H1 (cell line): ENCODE data around the gene MYCBPAP. TPM values are rescaled to one million over a fixed set of nuclear protein-coding genes. Genes with fewer than 3 reads are reported as not detected.

Experiments
- CTCF ChIA-PET: fragments of 300-600 bp; sonication (Branson Sonifier 250); formaldehyde crosslinking; loops from one replicate; lab custom pipeline; 2021; ENCODE audit not compliant: partially characterized antibody; lab: Charles Lee
- POLR2A ChIA-PET: fragments of 300-600 bp; sonication (Branson Sonifier 250); formaldehyde crosslinking; loops from one replicate; lab custom pipeline; 2021; ENCODE audit warnings: inconsistent platforms; ENCODE audit not compliant: partially characterized antibody; lab: Charles Lee
- DNase-seq, 2 experiments: peaks; one replicate each; pipeline versions ENCODE4 v3.0.0 to v3.0.0-alpha.2; 2010 to 2022; ENCODE audit warnings: low spot score in 2 of 2, low read depth in 1 of 2, mixed read lengths in 1 of 2
- FAIRE-seq: peaks from 2 replicates; lab custom pipeline; 2011; peaks lifted over from hg19 to GRCh38; lab: Jason Lieb, UNC
- H2AFZ ChIP-seq: 2 replicates; pipeline ENCODE4 v1.8.1; 2012; ENCODE audit warnings: low read length, inconsistent platforms
- H2AK5ac ChIP-seq: 2 replicates; pipeline ENCODE4 v1.6.1; 2013; ENCODE audit warnings: low read depth, low read length
- H2BK120ac ChIP-seq: replicated peaks from 2 replicates; pipeline ENCODE3; 2013; ENCODE audit warnings: low read depth, low read length, inconsistent platforms
- H2BK12ac ChIP-seq: 2 replicates; pipeline ENCODE4 v1.6.1; 2013; ENCODE audit warnings: low read depth, low read length
- H2BK15ac ChIP-seq: 2 replicates; pipeline ENCODE4 v1.6.1; 2013; ENCODE audit warnings: low read length
- H2BK20ac ChIP-seq: 2 replicates; pipeline ENCODE4 v1.6.1; 2013; ENCODE audit warnings: low read length
- H2BK5ac ChIP-seq: 2 replicates; pipeline ENCODE4 v1.6.1; 2013; ENCODE audit warnings: low read depth, low read length
- H3K14ac ChIP-seq: 2 replicates; pipeline ENCODE4 v1.6.1; 2013; ENCODE audit warnings: inconsistent platforms; ENCODE audit not compliant: insufficient read length
- H3K18ac ChIP-seq: 2 replicates; pipeline ENCODE4 v1.6.1; 2013; ENCODE audit warnings: low read length; ENCODE audit errors: extremely low read depth
- H3K23ac ChIP-seq: 2 replicates; pipeline ENCODE4 v1.6.1; 2013; ENCODE audit warnings: inconsistent platforms; ENCODE audit not compliant: insufficient read length
- H3K23me2 ChIP-seq: 2 replicates; pipeline ENCODE4 v1.6.1; 2013; ENCODE audit warnings: low read depth, low read length
- H3K27ac ChIP-seq: 2 replicates; pipeline ENCODE4 v1.6.1; 2011; ENCODE audit warnings: low read depth, low read length, inconsistent platforms
- H3K27me3 ChIP-seq, 4 experiments: replicated peaks in 1 of 4; 1 replicate in 1 of 4; 2 replicates in 3 of 4; pipeline versions ENCODE4 v1.6.1 to v1.8.1; 2011 to 2013; ENCODE audit warnings: low read length in 3 of 4, mild to moderate bottlenecking in 3 of 4, inconsistent platforms in 2 of 4, mixed read lengths in 2 of 4, moderate library complexity in 1 of 4; ENCODE audit not compliant: control insufficient read depth in 3 of 4, insufficient read depth in 3 of 4; ENCODE audit errors: extremely low read depth in 1 of 4
- H3K36me3 ChIP-seq, 4 experiments: 2 replicates each; pipeline versions ENCODE4 v1.6.1 to v1.8.1; 2011 to 2013; ENCODE audit warnings: mild to moderate bottlenecking in 4 of 4, low read length in 3 of 4, moderate library complexity in 2 of 4, control low read depth in 1 of 4, inconsistent platforms in 1 of 4; ENCODE audit not compliant: insufficient read depth in 4 of 4, control insufficient read depth in 2 of 4
- H3K4ac ChIP-seq: replicated peaks from 2 replicates; pipeline ENCODE3; 2013; ENCODE audit warnings: low read length, low read depth, mixed read lengths, inconsistent platforms; ENCODE audit not compliant: insufficient read length
- H3K4me1 ChIP-seq, 4 experiments: replicated peaks in 1 of 4; 1 replicate in 1 of 4; 2 replicates in 3 of 4; pipeline versions ENCODE4 v1.6.1 to v1.8.1; 2011 to 2013; ENCODE audit warnings: low read length in 3 of 4, inconsistent platforms in 2 of 4, mixed read lengths in 1 of 4; ENCODE audit not compliant: insufficient read depth in 4 of 4, control insufficient read depth in 3 of 4
- H3K4me2 ChIP-seq, 2 experiments: 2 replicates each; pipeline versions ENCODE4 v1.6.1 to v1.8.1; 2011 to 2013; ENCODE audit warnings: low read depth in 2 of 2, low read length in 2 of 2, control low read depth in 1 of 2, inconsistent platforms in 1 of 2, mild to moderate bottlenecking in 1 of 2; ENCODE audit not compliant: insufficient read depth in 1 of 2
- H3K4me3 ChIP-seq, 4 experiments: fragments of 200-600, 300-600 bp in 1 of 4; sonication (generic), shearing (Covaris generic), sonication (Bioruptor Twin) in 1 of 4; 2 replicates each; pipeline versions ENCODE4 v1.5.1 to v1.8.1; 2011 to 2016; ENCODE audit warnings: low read length in 4 of 4, low read depth in 3 of 4, control low read depth in 2 of 4, inconsistent platforms in 2 of 4, mild to moderate bottlenecking in 2 of 4, mixed read lengths in 1 of 4, moderate library complexity in 1 of 4; ENCODE audit not compliant: insufficient read depth in 2 of 4; ENCODE audit errors: extremely low read depth in 1 of 4
- H3K56ac ChIP-seq: replicated peaks from 2 replicates; pipeline ENCODE3; 2013; ENCODE audit warnings: low read depth, mild to moderate bottlenecking, mixed read lengths, low read length, inconsistent platforms; ENCODE audit not compliant: insufficient read length
- H3K79me1 ChIP-seq: 2 replicates; pipeline ENCODE4 v1.6.1; 2013; ENCODE audit warnings: low read depth, low read length, control low read depth
- H3K79me2 ChIP-seq, 2 experiments: 2 replicates each; pipeline versions ENCODE4 v1.6.1 to v1.8.1; 2012 to 2013; ENCODE audit warnings: low read length in 2 of 2, mild to moderate bottlenecking in 2 of 2, inconsistent platforms in 1 of 2; ENCODE audit not compliant: insufficient read depth in 2 of 2, control insufficient read depth in 1 of 2
- H3K9ac ChIP-seq, 4 experiments: replicated peaks in 1 of 4; 1 replicate in 1 of 4; 2 replicates in 3 of 4; pipeline versions ENCODE4 v1.6.1 to v1.8.1; 2011 to 2013; ENCODE audit warnings: low read depth in 3 of 4, low read length in 3 of 4, control low read depth in 2 of 4, mild to moderate bottlenecking in 2 of 4, moderate library complexity in 2 of 4, inconsistent platforms in 1 of 4; ENCODE audit errors: extremely low read depth in 1 of 4
- H3K9me3 ChIP-seq, 2 experiments: 2 replicates each; pipeline versions ENCODE4 v1.6.1 to v1.8.1; 2012 to 2013; ENCODE audit warnings: mild to moderate bottlenecking in 2 of 2, moderate library complexity in 2 of 2, control low read depth in 1 of 2, inconsistent platforms in 1 of 2, low read depth in 1 of 2, low read length in 1 of 2, mixed read lengths in 1 of 2; ENCODE audit not compliant: insufficient read depth in 2 of 2
- H4K20me1 ChIP-seq, 2 experiments: replicated peaks in 1 of 2; 2 replicates each; pipeline versions ENCODE3 to v1.8.1; 2011 to 2013; ENCODE audit warnings: inconsistent platforms in 2 of 2, low read length in 2 of 2, mild to moderate bottlenecking in 1 of 2; ENCODE audit not compliant: insufficient read depth in 2 of 2, control insufficient read depth in 1 of 2
- H4K5ac ChIP-seq: 2 replicates; pipeline ENCODE4 v1.6.1; 2013; ENCODE audit warnings: low read length, low read depth, mixed read lengths, inconsistent platforms; ENCODE audit not compliant: insufficient read length
- H4K8ac ChIP-seq: 2 replicates; pipeline ENCODE4 v1.8.0; 2013; ENCODE audit warnings: mild to moderate bottlenecking, moderate library complexity, low read length, inconsistent platforms; ENCODE audit not compliant: insufficient read depth; ENCODE audit errors: extremely low read depth
- H4K91ac ChIP-seq: replicated peaks from 2 replicates; pipeline ENCODE3; 2013; ENCODE audit warnings: low read length, mixed read lengths, inconsistent platforms; ENCODE audit not compliant: insufficient read length
- CEBPB ChIP-seq: IDR thresholded peaks from 2 replicates; pipeline ENCODE4 v1.6.1; 2012; ENCODE audit warnings: low read depth, low read length
- E2F6 ChIP-seq: IDR thresholded peaks from 2 replicates; pipeline ENCODE4 v1.6.1; 2012; ENCODE audit warnings: inconsistent platforms
- EZH2 ChIP-seq: fragments of 200-600 bp; sonication (generic); IDR thresholded peaks from 2 replicates; pipeline ENCODE4 v1.7.1; 2012; ENCODE audit warnings: low read depth, mild to moderate bottlenecking, moderate library complexity, low read length, inconsistent platforms; ENCODE audit not compliant: severe bottlenecking
- POU5F1 ChIP-seq: IDR thresholded peaks from 2 replicates; pipeline ENCODE4 v1.6.1; 2011; ENCODE audit warnings: low read depth, mild to moderate bottlenecking, low read length, moderate library complexity
- WGBS, 2 experiments: shearing (Covaris generic) in 1 of 2; methylation state at CpG; one replicate each; pipeline versions ENCODE4 v1.1.6 to v1.1.7; 2013 to 2015; ENCODE audit warnings: low lambda C conversion rate in 2 of 2, mixed read lengths in 2 of 2, inconsistent platforms in 1 of 2, low coverage in 1 of 2, missing lambda C conversion rate in 1 of 2; ENCODE audit not compliant: insufficient replicate concordance in 2 of 2, insufficient coverage in 1 of 2, insufficient read length in 1 of 2; ENCODE audit errors: extremely low coverage in 1 of 2, missing lambda C conversion rate in 1 of 2; 5-methylcytosine and 5-hydroxymethylcytosine counted together
- polyA plus RNA-seq, 7 experiments: library from polyadenylated mRNA; depleted of rRNA in 3 of 7; stranded (reverse) in 5 of 7; unstranded in 2 of 7; fragments of >200 nt in 5 of 7; fragments of 200-250 nt in 2 of 7; gene quantifications; 1 replicate in 5 of 7; 2 replicates in 1 of 7; 4 replicates in 1 of 7; pipeline versions ENCODE4 v1.2.1 to v1.2.3, GENCODE V29; 2011 to 2013; ENCODE audit warnings: missing spikeins in 2 of 7, mixed read lengths in 2 of 7
- total RNA-seq: library from RNA; stranded (reverse); fragmentation: NEBNext Ultra II Directional; extraction: Animal tissue kit (Norgen Biotek cat#: 25700); gene quantifications from 2 replicates; pipeline ENCODE4 v1.2.1, GENCODE V29; 2021

Gene MYCBPAP
- total and polyA plus RNA-seq, 2 of the 8 experiments (the other 6 are each of a cell fraction or from before 2014, with no cell fraction given), result 0.89 to 3.3 TPM

- Histone ChIP-seq H4K20me1 (peaks cover 2 to 5% of the 10 kb centered on the region in 2 experiments), H3K14ac (no peak overlapping the region), H3K9me3 (no peaks in the 10 kb centered on the region), H3K36me3 (peaks cover 0 to 3% (median 0%) of the 10 kb centered on the region in 4 experiments; a peak in 1 of 8 replicates), H2BK15ac (no peak overlapping the region; the same call in 1 of the 2 replicates), H4K5ac (no peak overlapping the region), H3K56ac (no peak overlapping the region), H3K23ac (no peak overlapping the region), H4K91ac (no peak overlapping the region), H2BK5ac (0 out of 2 replicates have a peak overlapping the region, but pooled peaks have one; percentile 6), H2AK5ac (peak overlapping the region; percentile 60; the same call in 1 of the 2 replicates), H3K27me3 (no peaks in the 10 kb centered on the region; a peak in 1 of 7 replicates), H3K27ac (no peak overlapping the region), H4K8ac (no peak overlapping the region), H2AFZ (no peak overlapping the region), H2BK12ac (no peak overlapping the region), H2BK20ac (no peak overlapping the region), H3K4me2 (no peak overlapping the region), H3K4ac (peak overlapping the region; percentile 21), H3K4me3 (no peak overlapping the region), H3K9ac (no peak overlapping the region), H3K23me2 (no peaks in the 10 kb centered on the region), H3K4me1 (peaks cover 0 to 11% (median 7%) of the 10 kb centered on the region in 4 experiments; a peak in 4 of 7 replicates), H3K18ac (no peak overlapping the region), H2BK120ac (no peak overlapping the region), H3K79me1 (no peaks in the 10 kb centered on the region), H3K79me2 (no peaks in the 10 kb centered on the region)
- POLR2A ChIA-PET, result interaction anchor here (1.0 to 2.2 kb wide), 2 partner anchors 15 to 16 kb away, joined by 4 to 6 read pairs; no protein-coding TSS in a partner anchor
- CTCF ChIA-PET, result interaction anchor here (0.6 to 5.0 kb wide), 13 partner anchors 8 to 117 kb away, joined by 3 to 45 read pairs (median 4); no protein-coding TSS in a partner anchor
- DNase-seq (no peak), FAIRE-seq (no peak)
- WGBS, 2 experiments, result 89% methylated on average over 13 of the region's 13 CpGs; no CpG with 5 or more reads in 1 of the 2 experiments
- TF ChIP-seq POU5F1 (no peak), CEBPB (no peak), E2F6 (no peak), EZH2 (no peak)
These were observed 69.3 kb downstream of the MYCBPAP start for GRCh38 chr17:50577451-50577954.
